Keratinocyte (primary cell): ENCODE results near the gene ADIPOR1. TPM values are rescaled to one million over a fixed set of nuclear protein-coding genes. Genes with fewer than 3 reads are reported as not detected.
A peak's percentile ranks its signal among the peaks of the same experiment; 100 is the strongest.

ENCODE experiments used
- DNase-seq: peaks from one replicate; pipeline ENCODE4 v3.0.0-alpha.2; 2011; ENCODE audit warnings: low read depth, missing footprints, low spot score
- FAIRE-seq: peaks from 2 replicates; lab custom pipeline; 2011; peaks lifted over from hg19 to GRCh38; lab: Jason Lieb, UNC
- H2AFZ ChIP-seq: 2 replicates; pipeline ENCODE4 v1.6.0; 2012; ENCODE audit warnings: low read length, control low read depth, inconsistent platforms; ENCODE audit not compliant: control insufficient read depth
- H3K27ac ChIP-seq: 2 replicates; pipeline ENCODE4 v1.5.1; 2011; ENCODE audit warnings: low read length; ENCODE audit not compliant: control insufficient read depth, insufficient read depth
- H3K27me3 ChIP-seq: 3 replicates; pipeline ENCODE4 v1.6.0; 2011; ENCODE audit warnings: low read length; ENCODE audit not compliant: control insufficient read depth, insufficient read depth; ENCODE audit errors: extremely low read depth
- H3K36me3 ChIP-seq, 2 experiments: 2 replicates in 1 of 2; 3 replicates in 1 of 2; pipeline ENCODE4 v1.5.1; 2011; ENCODE audit warnings: low read length in 2 of 2, mild to moderate bottlenecking in 1 of 2; ENCODE audit not compliant: control insufficient read depth in 2 of 2, insufficient read depth in 2 of 2; ENCODE audit errors: extremely low read depth in 1 of 2
- H3K4me1 ChIP-seq: 3 replicates; pipeline ENCODE4 v1.5.1; 2011; ENCODE audit warnings: low read length; ENCODE audit not compliant: control insufficient read depth, insufficient read depth; ENCODE audit errors: extremely low read depth
- H3K4me2 ChIP-seq: 3 replicates; pipeline ENCODE4 v1.6.0; 2011; ENCODE audit warnings: low read depth, low read length; ENCODE audit not compliant: control insufficient read depth, insufficient read depth; ENCODE audit errors: extremely low read depth
- H3K4me3 ChIP-seq, 3 experiments: fragments of 200-600 bp in 1 of 3; sonication (generic) in 1 of 3; 2 replicates in 2 of 3; 3 replicates in 1 of 3; pipeline ENCODE4 v1.5.1; 2011 to 2016; ENCODE audit warnings: low read length in 3 of 3, mild to moderate bottlenecking in 3 of 3, control low read depth in 2 of 3, inconsistent platforms in 1 of 3, low read depth in 1 of 3, mixed read lengths in 1 of 3, mixed run types in 1 of 3, moderate library complexity in 1 of 3; ENCODE audit not compliant: control insufficient read depth in 2 of 3, insufficient read depth in 2 of 3; ENCODE audit errors: extremely low read depth in 1 of 3
- H3K79me2 ChIP-seq: 2 replicates; pipeline ENCODE4 v1.6.0; 2012; ENCODE audit warnings: low read length; ENCODE audit not compliant: control insufficient read depth, insufficient read depth
- H3K9ac ChIP-seq: 3 replicates; pipeline ENCODE4 v1.6.0; 2011; ENCODE audit warnings: low read length; ENCODE audit not compliant: control insufficient read depth, insufficient read depth; ENCODE audit errors: extremely low read depth
- H3K9me1 ChIP-seq: 3 replicates; pipeline ENCODE4 v1.6.0; 2011; ENCODE audit warnings: low read length; ENCODE audit not compliant: control insufficient read depth, insufficient read depth; ENCODE audit errors: extremely low read depth
- H3K9me3 ChIP-seq: 2 replicates; pipeline ENCODE4 v1.5.1; 2012; ENCODE audit warnings: low read depth, low read length; ENCODE audit not compliant: control insufficient read depth
- H4K20me1 ChIP-seq: 3 replicates; pipeline ENCODE4 v1.6.0; 2011; ENCODE audit warnings: low read length; ENCODE audit not compliant: control insufficient read depth, insufficient read depth; ENCODE audit errors: extremely low read depth
- EZH2 ChIP-seq: IDR thresholded peaks from one replicate; pipeline ENCODE4 v1.6.1; 2012; ENCODE audit warnings: inconsistent platforms, mild to moderate bottlenecking, low read length, moderate library complexity
- dilution Hi-C: fragments of 300-500 bp; cut with MboI; formaldehyde crosslinking; loops from one replicate; pipeline ENCODE4 v1.7.0; 2020; ENCODE audit warnings: low sequenced_read_pairs; ENCODE audit not compliant: extremely low pct_ligation_motif_present
- polyA minus RNA-seq, 3 experiments: library from RNA; depleted of rRNA, polyadenylated mRNA; stranded (reverse); fragments of >200 nt; gene quantifications; 1 replicate in 1 of 3; 2 replicates in 1 of 3; 3 replicates in 1 of 3; pipeline ENCODE4 v1.2.3, GENCODE V29; 2011
- polyA plus RNA-seq, 5 experiments: library from polyadenylated mRNA; depleted of rRNA in 3 of 5; stranded (reverse) in 3 of 5; stranded (forward) in 1 of 5; unstranded in 1 of 5; fragments of >200 nt; gene quantifications; 1 replicate in 1 of 5; 2 replicates in 3 of 5; 3 replicates in 1 of 5; pipeline versions ENCODE4 v1.2.1 to v1.2.3, GENCODE V29; 2011 to 2012; ENCODE audit warnings: missing spikeins in 2 of 5, low read depth in 1 of 5, low replicate concordance in 1 of 5
- TF ChIP-seq, protein P1 (sequence below), 3 experiments: IDR thresholded peaks in 1 of 3; conservative IDR thresholded peaks in 1 of 3; optimal IDR thresholded peaks in 1 of 3; 2 replicates in 2 of 3; 3 replicates in 1 of 3; pipeline versions ENCODE3 to v1.5.1; 2011; ENCODE audit warnings: low read length in 3 of 3, mild to moderate bottlenecking in 3 of 3, moderate library complexity in 2 of 3, control low read depth in 1 of 3, inconsistent platforms in 1 of 3; ENCODE audit not compliant: insufficient read depth in 2 of 3; ENCODE audit errors: extremely low read depth in 1 of 3

The ADIPOR1 gene, protein sequence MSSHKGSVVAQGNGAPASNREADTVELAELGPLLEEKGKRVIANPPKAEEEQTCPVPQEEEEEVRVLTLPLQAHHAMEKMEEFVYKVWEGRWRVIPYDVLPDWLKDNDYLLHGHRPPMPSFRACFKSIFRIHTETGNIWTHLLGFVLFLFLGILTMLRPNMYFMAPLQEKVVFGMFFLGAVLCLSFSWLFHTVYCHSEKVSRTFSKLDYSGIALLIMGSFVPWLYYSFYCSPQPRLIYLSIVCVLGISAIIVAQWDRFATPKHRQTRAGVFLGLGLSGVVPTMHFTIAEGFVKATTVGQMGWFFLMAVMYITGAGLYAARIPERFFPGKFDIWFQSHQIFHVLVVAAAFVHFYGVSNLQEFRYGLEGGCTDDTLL
- 223 to 336 TPM (median 260 TPM) in 3 replicates for polyA plus RNA-seq
- polyA plus RNA-seq (2011; ENCODE audit: low read depth) = 70.4 TPM
- polyA plus RNA-seq (2011; cell fraction: cytosol; rRNA removed) = 311 and 372 TPM in 2 replicates
- 146 and 152 TPM in 2 replicates for polyA plus RNA-seq (2011; cell fraction: nucleus; rRNA removed)
- polyA plus RNA-seq (2012; ENCODE audit: low replicate concordance) = 121 and 228 TPM in 2 replicates
- polyA minus RNA-seq = 244 to 467 TPM (median 333 TPM) in 3 replicates
- polyA minus RNA-seq (2011; cell fraction: cytosol; rRNA and poly(A)+ RNA removed) = 320 TPM
- 60.1 and 94.5 TPM in 2 replicates for polyA minus RNA-seq (2011; cell fraction: nucleus; rRNA and poly(A)+ RNA removed)

DNA sequence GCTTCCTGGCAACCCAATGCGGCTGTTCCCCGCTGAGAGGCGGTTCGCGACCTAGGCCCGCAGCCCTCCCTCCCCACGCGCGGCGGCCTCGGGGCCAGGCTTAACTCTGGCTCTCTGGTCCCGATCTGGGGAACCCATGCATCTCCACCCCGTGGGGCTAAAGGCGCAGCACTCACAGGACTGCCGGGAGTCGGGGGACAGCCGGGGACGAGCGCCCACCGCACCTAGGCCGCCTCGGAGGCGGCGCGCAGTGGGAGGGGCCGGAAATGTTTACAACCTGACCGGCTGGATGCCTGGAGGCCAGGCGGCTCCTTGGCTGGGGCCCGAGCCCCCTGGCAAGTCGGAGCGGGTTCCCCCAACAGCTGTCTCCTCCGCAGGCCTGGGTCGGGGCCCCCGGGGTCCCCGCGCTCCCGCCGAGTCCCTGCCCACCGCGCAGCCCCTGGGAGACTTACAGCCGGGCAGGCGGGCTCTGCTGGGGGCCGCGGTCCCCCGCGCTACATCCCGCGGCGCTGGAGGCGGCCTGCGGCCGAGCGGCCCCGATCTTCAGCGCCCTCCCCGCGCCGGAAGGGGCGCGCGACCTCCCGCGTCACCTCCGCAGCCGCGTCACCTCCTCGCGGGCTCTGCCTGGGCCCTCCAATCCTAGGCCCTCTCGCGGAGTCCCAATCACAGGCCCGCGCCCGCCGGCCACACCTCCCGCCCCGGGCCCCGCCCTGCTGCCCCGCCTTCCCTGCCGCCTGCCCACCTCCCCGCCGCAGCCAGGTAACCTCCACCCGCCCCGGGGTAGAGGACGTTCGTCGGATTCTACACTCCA, at the start of gene ADIPOR1:
Gene ADIPOR1, minus strand, starts transcription at position 580 of the 811 bp plus-strand sequence. CDS start 7,242 bp downstream, outside the sequence.
- Histone ChIP-seq H2AFZ (peak within 1 kb of the TSS; percentile 10), H3K4me2 (peak within 1 kb of the TSS; percentile 81), H3K79me2 (peaks cover 45% of the 10 kb centered on the region), H4K20me1 (no peaks in the 10 kb centered on the region), H3K27me3 (no peaks in the 10 kb centered on the region), H3K27ac (peak within 1 kb of the TSS; percentile 86), H3K4me3 (peak within 1 kb of the TSS; percentile 70 to 94 (median 89)), H3K36me3 (peaks cover 13 to 15% of the 10 kb centered on the region in 2 experiments), H3K9me3 (no peaks in the 10 kb centered on the region), H3K9ac (peak within 1 kb of the TSS; percentile 93), H3K9me1 (no peaks in the 10 kb centered on the region), H3K4me1 (peaks cover 57% of the 10 kb centered on the region)
- dilution Hi-C loops = no loop called here
- FAIRE-seq (no peak), DNase-seq (no peak)
- TF ChIP-seq EZH2 = no peak
- TF ChIP-seq, protein P1, sequence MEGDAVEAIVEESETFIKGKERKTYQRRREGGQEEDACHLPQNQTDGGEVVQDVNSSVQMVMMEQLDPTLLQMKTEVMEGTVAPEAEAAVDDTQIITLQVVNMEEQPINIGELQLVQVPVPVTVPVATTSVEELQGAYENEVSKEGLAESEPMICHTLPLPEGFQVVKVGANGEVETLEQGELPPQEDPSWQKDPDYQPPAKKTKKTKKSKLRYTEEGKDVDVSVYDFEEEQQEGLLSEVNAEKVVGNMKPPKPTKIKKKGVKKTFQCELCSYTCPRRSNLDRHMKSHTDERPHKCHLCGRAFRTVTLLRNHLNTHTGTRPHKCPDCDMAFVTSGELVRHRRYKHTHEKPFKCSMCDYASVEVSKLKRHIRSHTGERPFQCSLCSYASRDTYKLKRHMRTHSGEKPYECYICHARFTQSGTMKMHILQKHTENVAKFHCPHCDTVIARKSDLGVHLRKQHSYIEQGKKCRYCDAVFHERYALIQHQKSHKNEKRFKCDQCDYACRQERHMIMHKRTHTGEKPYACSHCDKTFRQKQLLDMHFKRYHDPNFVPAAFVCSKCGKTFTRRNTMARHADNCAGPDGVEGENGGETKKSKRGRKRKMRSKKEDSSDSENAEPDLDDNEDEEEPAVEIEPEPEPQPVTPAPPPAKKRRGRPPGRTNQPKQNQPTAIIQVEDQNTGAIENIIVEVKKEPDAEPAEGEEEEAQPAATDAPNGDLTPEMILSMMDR (optimal IDR thresholded peaks at IDR 0.05 in 1 of 3, IDR thresholded peaks at IDR 0.05 in 1 of 3, conservative IDR thresholded peaks at IDR 0.05 in 1 of 3; ENCODE audit: extremely low read depth in 1 of 3, insufficient read depth in 2 of 3, low read length in 3 of 3) = no peak

DNA sequence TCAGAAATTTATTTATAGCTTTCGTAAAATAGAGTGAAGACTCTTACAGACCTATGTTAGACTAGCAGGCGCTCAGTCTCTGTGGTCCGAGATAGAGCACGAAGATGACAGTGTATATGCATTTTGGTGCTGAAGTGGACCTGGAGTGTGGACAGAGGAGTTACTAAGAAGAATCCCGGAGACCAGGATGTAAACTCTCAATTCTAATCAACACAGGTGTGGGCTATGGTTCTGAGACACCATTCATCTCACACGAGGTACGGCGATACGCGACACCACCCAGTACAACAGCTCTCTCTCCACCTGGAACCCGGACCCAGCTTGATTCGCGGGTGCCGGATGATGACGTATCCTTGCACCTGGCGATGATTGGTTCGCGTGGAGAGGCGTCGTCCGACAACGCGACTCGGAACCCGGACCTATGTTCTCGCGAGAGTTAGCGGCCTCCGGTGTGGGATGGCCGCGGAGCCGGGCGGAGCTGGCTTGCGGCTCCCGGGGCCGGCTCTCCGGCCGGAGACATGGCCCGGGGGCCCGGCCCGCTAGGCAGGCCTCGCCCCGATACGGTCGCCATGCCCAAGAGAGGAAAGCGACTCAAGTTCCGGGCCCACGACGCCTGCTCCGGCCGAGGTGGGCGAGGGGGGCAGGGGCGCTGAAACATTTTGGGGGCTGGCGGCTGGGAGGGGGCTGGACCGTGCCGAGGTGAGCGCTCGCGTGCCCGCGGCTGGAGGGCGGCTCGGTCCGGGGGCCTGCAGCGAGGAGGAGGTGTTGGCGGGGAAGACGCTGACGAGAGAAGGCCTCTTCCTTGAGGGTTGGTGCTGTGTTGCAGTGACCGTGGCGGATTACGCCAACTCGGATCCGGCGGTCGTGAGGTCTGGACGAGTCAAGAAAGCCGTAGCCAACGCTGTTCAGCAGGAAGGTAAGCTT, 49.1 kb upstream of the ADIPOR1 start, which contains the start of gene TMEM183A:
Gene TMEM183A, plus strand, starts transcription at position 427 of the 924 bp plus-strand sequence. Its CDS starts 92 bp downstream, at position 519.
- no peaks in the 10 kb centered on the region for H3K27me3 ChIP-seq
- no peak for TF ChIP-seq EZH2
- TF ChIP-seq, protein P1 (optimal IDR thresholded peaks at IDR 0.05 in 1 of 3, IDR thresholded peaks at IDR 0.05 in 1 of 3, conservative IDR thresholded peaks at IDR 0.05 in 1 of 3; ENCODE audit: extremely low read depth in 1 of 3, insufficient read depth in 2 of 3, low read length in 3 of 3) = no peak
- H3K36me3 ChIP-seq = peaks cover 5 to 20% of the 10 kb centered on the region in 2 experiments
- H3K4me3 ChIP-seq = peak within 1 kb of the TSS; percentile 86 to 100 (median 96)
- peaks cover 37% of the 10 kb centered on the region for H3K79me2 ChIP-seq
- dilution Hi-C loops = no loop called here
- H3K4me2 ChIP-seq = peak within 1 kb of the TSS; percentile 99
- DNase-seq (peak; percentile 90), FAIRE-seq (peak; percentile 96)
- peak within 1 kb of the TSS; percentile 98 for H3K9ac ChIP-seq
- peaks cover 11% of the 10 kb centered on the region for H3K4me1 ChIP-seq
- H4K20me1 ChIP-seq = no peaks in the 10 kb centered on the region
- peak within 1 kb of the TSS; percentile 99 for H3K27ac ChIP-seq
- H3K9me1 ChIP-seq = no peaks in the 10 kb centered on the region
- peak within 1 kb of the TSS; percentile 98 for H2AFZ ChIP-seq
- H3K9me3 ChIP-seq = no peaks in the 10 kb centered on the region
